ENCODE measurements around the gene MAST4. TPM values are rescaled to one million over a fixed set of nuclear protein-coding genes. Genes with fewer than 3 reads are reported as not detected.
A peak's percentile ranks its signal among the peaks of the same experiment; 100 is the strongest.

The MAST4 gene
- total and polyA plus RNA-seq, 2 of the 13 experiments (the other 11 are each of a cell fraction or from before 2014, with no cell fraction given) = 3.4 to 3.7 TPM

DNA sequence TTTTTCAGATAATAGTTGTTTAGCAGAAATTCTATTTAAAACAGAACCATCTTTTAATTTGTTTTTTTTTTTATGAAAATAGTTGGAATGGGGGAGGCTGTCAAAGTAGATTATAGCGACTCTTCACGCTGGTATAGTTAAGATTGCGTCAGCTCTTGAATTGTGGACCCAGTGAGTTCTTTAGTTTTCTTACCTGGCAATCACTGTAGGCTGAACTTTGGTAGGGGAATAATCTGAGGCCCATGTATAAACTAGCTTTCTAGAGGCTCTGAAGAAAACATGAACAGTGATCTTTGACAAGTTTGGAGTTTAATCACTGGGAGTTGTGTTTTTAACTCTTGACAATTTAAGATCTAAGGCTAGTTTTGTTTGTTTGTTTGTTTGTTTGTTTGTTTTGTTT, 519.6 kb downstream of the MAST4 start:
- WGBS (ENCODE audit: low lambda C conversion rate) = 76% methylated on average over 3 of the region's 3 CpGs
- no peaks in the 10 kb centered on the region for H3K27me3 ChIP-seq (ENCODE audit: control insufficient read depth in 1 of 2, insufficient read depth in 2 of 2, low read length in 2 of 2)
- H3K4me2 ChIP-seq (ENCODE audit: low read depth, low read length) = no peak overlapping the region
- CTCF ChIA-PET (ENCODE audit: low intra/inter-chr PET ratio, low total read pairs) = no interaction called here
- in situ Hi-C loops (cut with HindIII; ENCODE audit: extremely low pct_ligation_motif_present, low pct_unique_long_range_greater_than_20kb) (no loop called here), intact Hi-C loops (cut with micrococcal nuclease; ENCODE audit: unreplicated experiment) (no loop called here)
- no peak overlapping the region for H3K9ac ChIP-seq (ENCODE audit: insufficient read depth, low read depth, low read length)
- H3K9me3 ChIP-seq (ENCODE audit: low read length) = no peaks in the 10 kb centered on the region
- H3K79me2 ChIP-seq (ENCODE audit: insufficient read depth, low read length) = no peaks in the 10 kb centered on the region
- peak; percentile 6 for DNase-seq (ENCODE audit: low spot score)
- peaks cover 3 to 14% of the 10 kb centered on the region in 2 experiments; a peak in 4 of 5 replicates for H3K36me3 ChIP-seq (replicated peaks in 1 of 2; ENCODE audit: control insufficient read depth in 1 of 2, insufficient read depth in 2 of 2, low read length in 2 of 2)
- POLR2A ChIA-PET = no interaction called here
- H3K27ac ChIP-seq (ENCODE audit: extremely low read length, insufficient read depth, low read length) = no peak overlapping the region
- BruUV-seq (replicated peaks) = no TSS peak
- no peak overlapping the region for H3K4me3 ChIP-seq (replicated peaks in 1 of 3; ENCODE audit: insufficient read depth in 1 of 3, low read depth in 2 of 3, low read length in 3 of 3)
- H2AFZ ChIP-seq (ENCODE audit: low read length) = no peak overlapping the region
- ATAC-seq = no peak
- TF ChIP-seq NCOA5 (CRISPR knock-in tag; IDR thresholded peaks at IDR 0.05) = no peak
- TF ChIP-seq, protein P1, sequence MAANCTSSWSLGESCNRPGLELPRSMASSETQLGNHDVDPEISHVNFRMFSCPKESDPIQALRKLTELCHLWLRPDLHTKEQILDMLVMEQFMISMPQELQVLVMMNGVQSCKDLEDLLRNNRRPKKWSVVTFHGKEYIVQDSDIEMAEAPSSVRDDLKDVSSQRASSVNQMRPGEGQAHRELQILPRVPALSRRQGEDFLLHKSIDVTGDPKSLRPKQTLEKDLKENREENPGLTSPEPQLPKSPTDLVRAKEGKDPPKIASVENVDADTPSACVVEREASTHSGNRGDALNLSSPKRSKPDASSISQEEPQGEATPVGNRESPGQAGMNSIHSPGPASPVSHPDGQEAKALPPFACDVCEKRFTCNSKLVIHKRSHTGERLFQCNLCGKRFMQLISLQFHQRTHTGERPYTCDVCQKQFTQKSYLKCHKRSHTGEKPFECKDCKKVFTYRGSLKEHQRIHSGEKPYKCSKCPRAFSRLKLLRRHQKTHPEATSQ (CRISPR knock-in tag; IDR thresholded peaks at IDR 0.05; ENCODE audit: borderline replicate concordance) = peak; percentile 28; the same call in 1 of the 2 replicates
- peak; percentile 39; the same call in 1 of the 2 replicates for TF ChIP-seq CEBPG (CRISPR knock-in tag; IDR thresholded peaks at IDR 0.05)
- TF ChIP-seq HNF4A (CRISPR knock-in tag; IDR thresholded peaks at IDR 0.05) = 0 out of 2 replicates have a peak, but pooled peaks have one; percentile 8
- TF ChIP-seq ZNF501 (CRISPR knock-in tag; IDR thresholded peaks at IDR 0.05) = no peak
- H3K4me1 ChIP-seq (ENCODE audit: insufficient read depth, low read length) = peaks cover 25% of the 10 kb centered on the region
- FAIRE-seq = no peak
- no peaks in the 10 kb centered on the region for H4K20me1 ChIP-seq (ENCODE audit: insufficient read depth, low read length)

- ATAC-seq (no peak), FAIRE-seq (no peak), DNase-seq (ENCODE audit: low spot score) (no peak)
- no peak overlapping the region for H2AFZ ChIP-seq (ENCODE audit: low read length)
- no peak overlapping the region for H3K4me3 ChIP-seq (replicated peaks in 1 of 3; ENCODE audit: insufficient read depth in 1 of 3, low read depth in 2 of 3, low read length in 3 of 3)
- in situ Hi-C loops (cut with HindIII; ENCODE audit: extremely low pct_ligation_motif_present, low pct_unique_long_range_greater_than_20kb) (no loop called here), intact Hi-C loops (cut with micrococcal nuclease; ENCODE audit: unreplicated experiment) (no loop called here)
- no peaks in the 10 kb centered on the region for H4K20me1 ChIP-seq (ENCODE audit: insufficient read depth, low read length)
- CTCF ChIA-PET (ENCODE audit: low intra/inter-chr PET ratio, low total read pairs) = no interaction called here
- 93% methylated on average over 4 of the region's 4 CpGs for WGBS (ENCODE audit: low lambda C conversion rate)
- BruUV-seq (replicated peaks) = no TSS peak
- no peaks in the 10 kb centered on the region for H3K79me2 ChIP-seq (ENCODE audit: insufficient read depth, low read length)
- H3K4me1 ChIP-seq (ENCODE audit: insufficient read depth, low read length) = peaks cover 12% of the 10 kb centered on the region
- H3K27me3 ChIP-seq (ENCODE audit: control insufficient read depth in 1 of 2, insufficient read depth in 2 of 2, low read length in 2 of 2) = no peaks in the 10 kb centered on the region
- H3K27ac ChIP-seq (ENCODE audit: extremely low read length, insufficient read depth, low read length) = no peak overlapping the region
- peaks cover 5 to 15% of the 10 kb centered on the region in 2 experiments; a peak in 4 of 5 replicates for H3K36me3 ChIP-seq (replicated peaks in 1 of 2; ENCODE audit: control insufficient read depth in 1 of 2, insufficient read depth in 2 of 2, low read length in 2 of 2)
- H3K9ac ChIP-seq (ENCODE audit: insufficient read depth, low read depth, low read length) = no peak overlapping the region
- POLR2A ChIA-PET = no interaction called here
- no peaks in the 10 kb centered on the region for H3K9me3 ChIP-seq (ENCODE audit: low read length)
- H3K4me2 ChIP-seq (ENCODE audit: low read depth, low read length) = no peak overlapping the region
- no peak for TF ChIP-seq PAX8 (CRISPR knock-in tag; IDR thresholded peaks at IDR 0.05; ENCODE audit: borderline replicate concordance)
- TF ChIP-seq, protein P2, sequence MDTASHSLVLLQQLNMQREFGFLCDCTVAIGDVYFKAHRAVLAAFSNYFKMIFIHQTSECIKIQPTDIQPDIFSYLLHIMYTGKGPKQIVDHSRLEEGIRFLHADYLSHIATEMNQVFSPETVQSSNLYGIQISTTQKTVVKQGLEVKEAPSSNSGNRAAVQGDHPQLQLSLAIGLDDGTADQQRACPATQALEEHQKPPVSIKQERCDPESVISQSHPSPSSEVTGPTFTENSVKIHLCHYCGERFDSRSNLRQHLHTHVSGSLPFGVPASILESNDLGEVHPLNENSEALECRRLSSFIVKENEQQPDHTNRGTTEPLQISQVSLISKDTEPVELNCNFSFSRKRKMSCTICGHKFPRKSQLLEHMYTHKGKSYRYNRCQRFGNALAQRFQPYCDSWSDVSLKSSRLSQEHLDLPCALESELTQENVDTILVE (CRISPR knock-in tag; IDR thresholded peaks at IDR 0.05) = no peak
- TF ChIP-seq ZNF383 (CRISPR knock-in tag; IDR thresholded peaks at IDR 0.05; ENCODE audit: borderline replicate concordance) = no peak
- no peak for TF ChIP-seq MTA1 (CRISPR knock-in tag; IDR thresholded peaks at IDR 0.05; ENCODE audit: borderline replicate concordance)
- TF ChIP-seq, protein P3, sequence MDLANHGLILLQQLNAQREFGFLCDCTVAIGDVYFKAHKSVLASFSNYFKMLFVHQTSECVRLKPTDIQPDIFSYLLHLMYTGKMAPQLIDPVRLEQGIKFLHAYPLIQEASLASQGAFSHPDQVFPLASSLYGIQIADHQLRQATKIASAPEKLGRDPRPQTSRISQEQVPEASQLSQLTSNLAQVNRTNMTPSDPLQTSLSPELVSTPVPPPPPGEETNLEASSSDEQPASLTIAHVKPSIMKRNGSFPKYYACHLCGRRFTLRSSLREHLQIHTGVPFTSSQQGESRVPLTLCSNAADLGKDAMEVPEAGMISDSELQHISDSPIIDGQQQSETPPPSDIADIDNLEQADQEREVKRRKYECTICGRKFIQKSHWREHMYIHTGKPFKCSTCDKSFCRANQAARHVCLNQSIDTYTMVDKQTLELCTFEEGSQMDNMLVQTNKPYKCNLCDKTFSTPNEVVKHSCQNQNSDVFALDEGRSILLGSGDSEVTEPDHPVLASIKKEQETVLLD (CRISPR knock-in tag; IDR thresholded peaks at IDR 0.05; ENCODE audit: low read depth) = no peak
- no peak for TF ChIP-seq ZNF274 (CRISPR knock-in tag; IDR thresholded peaks at IDR 0.05)
- TF ChIP-seq SNRNP70 (IDR thresholded peaks at IDR 0.05; ENCODE audit: low read depth, low read length) = no peak
Observed at GRCh38 chr5:67118050-67118620, 521.9 kb downstream of the MAST4 start.

Measured in HepG2 (cell line).